Measurements from ENCODE around the gene AKNA.
A peak's percentile ranks its signal among the peaks of the same experiment; 100 is the strongest.
"Not testable (repeated sequence)": the region's sequence is repeated elsewhere in the genome, so short reads cannot be mapped to it uniquely, and the experiment has no call there.

Gene AKNA

DNA sequence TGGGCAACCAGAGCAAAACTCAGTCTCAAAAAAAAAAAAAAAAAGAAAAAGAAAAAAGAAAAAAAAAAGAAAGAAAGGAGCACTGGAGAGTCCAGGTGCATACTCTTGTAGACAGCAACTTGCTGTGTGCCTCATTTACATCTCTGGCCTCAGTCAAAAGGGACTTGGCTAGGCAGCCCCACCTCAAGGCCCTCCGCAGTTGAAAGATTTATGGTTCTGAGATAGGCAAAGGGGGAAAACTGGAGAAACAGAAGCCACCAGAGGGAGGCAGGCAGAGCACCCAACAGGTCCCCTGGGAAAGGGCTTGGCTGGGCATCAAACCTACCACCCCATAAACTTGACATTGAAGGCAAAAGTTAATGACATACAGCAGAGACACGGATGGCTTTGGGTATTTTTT is 52.0 kb downstream of the AKNA start:
- DNase-seq = no peak

DNA sequence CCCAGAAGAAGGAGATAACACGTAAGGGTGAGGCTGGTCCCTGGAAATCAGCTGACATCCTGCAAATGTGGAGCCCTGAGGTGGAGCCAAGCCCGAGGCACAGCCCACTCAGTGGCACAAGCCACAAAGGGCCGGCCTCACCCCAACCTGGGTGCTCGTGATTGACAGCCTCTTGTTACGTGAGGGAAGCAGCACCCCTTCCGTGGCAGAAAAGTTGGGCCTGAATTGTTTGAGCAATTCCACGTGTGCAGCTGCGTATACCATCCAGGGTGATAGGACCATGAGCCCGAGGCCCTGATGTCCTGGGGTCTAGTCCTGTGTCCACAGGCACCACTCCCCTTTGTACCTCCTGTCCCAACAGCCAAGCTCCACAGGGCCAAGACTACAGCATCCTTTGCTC is 53.3 kb downstream of the AKNA start:
- DNase-seq = no peak

- not testable (repeated sequence) for DNase-seq
Observed at GRCh38 chr9:114333718-114334117, 54.1 kb downstream of the AKNA start.

- not testable (repeated sequence) for DNase-seq
Observed at GRCh38 chr9:114332474-114333040, 55.2 kb downstream of the AKNA start.

GRCh38 chr9:114331229-114332195 is 56.3 kb downstream of the AKNA start:
- DNase-seq = not testable (repeated sequence)

- no peak for DNase-seq
Observed at GRCh38 chr9:114330636-114331035, 57.1 kb downstream of the AKNA start.

GRCh38 chr9:114329625-114330022 is 58.2 kb downstream of the AKNA start, which contains the start of gene ORM2:
TSS of gene ORM2 (plus strand) at chr9:114329869. CDS start at chr9:114329905, 36 bp downstream.
- not testable (repeated sequence) for DNase-seq

DNA sequence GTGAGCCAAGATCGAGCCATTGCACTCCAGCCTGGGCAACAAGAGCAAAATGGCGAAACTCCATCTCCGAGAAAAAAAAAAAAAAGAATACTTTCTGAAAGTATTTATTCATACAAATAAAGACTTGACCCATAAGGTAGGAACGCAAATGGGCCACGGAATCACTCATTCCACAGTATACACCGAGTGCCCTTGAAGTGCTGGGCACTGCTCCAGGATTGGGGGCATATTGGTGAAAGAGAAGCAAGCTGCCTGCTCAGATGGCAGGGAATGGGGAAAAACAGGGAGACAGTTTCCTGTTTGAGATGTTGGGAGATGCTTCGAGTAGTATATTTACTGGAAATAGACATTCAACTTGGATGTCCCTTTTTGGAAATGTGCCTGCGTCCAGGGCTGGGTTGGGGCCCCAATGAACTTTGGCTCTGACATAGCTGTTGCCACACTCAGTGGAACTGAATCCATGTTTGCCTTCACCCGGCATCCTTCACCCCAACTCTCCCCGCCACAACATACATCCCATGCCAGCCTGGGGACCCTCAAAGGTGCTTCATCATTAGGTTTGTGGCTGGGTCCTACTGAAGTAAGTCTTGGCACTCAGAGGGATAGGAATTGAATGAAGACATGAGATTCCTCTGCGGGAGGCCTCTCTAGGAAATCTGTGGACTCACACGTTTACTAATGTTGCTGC is 58.7 kb downstream of the AKNA start:
- not testable (repeated sequence) for DNase-seq

DNA sequence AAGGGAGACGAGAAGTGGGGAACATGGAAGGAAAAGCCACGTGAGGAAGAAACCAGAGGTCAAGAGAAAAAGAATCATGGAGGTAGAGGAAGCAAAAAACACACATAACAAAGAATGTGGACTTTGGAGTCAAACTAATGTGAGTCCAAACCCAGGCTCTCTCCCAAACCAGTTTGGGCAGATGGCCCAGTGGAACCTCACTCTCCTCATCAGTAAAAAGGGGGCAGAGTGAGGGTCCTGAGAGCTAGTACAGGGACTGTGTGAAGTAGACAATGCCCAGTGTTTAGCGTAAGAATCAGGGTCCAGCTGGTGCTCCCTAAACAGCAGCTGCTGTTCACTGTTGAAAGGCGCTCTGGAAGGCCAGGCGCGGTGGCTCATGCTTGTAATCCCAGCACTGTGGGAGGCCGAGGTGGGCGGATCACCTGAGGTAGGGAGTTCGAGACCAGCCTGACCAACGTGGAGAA is 59.4 kb downstream of the AKNA start:
- not testable (repeated sequence) for DNase-seq

GRCh38 chr9:114327749-114328148 is 60.0 kb downstream of the AKNA start:
- no peak for DNase-seq

DNA sequence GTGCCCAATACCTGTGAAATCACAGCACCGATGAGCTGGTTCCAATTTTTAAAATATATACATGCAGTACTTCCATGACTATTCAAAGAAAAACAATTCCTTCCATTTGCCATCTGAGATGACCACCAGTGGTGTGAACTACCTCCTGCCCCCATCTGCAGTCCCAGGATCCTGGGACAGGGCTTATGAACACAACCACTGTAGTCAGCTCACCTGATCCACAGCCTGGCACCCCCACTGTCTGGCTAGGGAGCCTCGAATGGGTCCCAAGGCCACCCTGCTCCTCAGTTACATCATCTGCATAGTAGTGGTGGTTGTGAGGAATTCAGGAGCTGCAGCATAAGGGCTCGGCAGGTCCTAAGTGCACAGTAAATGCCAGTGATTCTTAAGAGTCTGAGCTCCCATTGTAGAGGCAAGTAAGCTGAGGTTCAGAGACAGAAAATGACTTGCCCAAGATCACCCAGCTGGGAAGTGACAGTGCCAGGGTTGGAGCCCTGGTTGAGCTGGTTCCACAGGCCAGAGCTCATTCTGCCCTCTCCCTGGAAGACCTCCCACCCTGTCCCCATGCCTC is 62.0 kb downstream of the AKNA start:
- not testable (repeated sequence) for DNase-seq

- DNase-seq = not testable (repeated sequence)
Observed at GRCh38 chr9:114324965-114325364, 62.8 kb downstream of the AKNA start.

GRCh38 chr9:114324492-114324891 is 63.3 kb downstream of the AKNA start:
- DNase-seq = no peak

DNA sequence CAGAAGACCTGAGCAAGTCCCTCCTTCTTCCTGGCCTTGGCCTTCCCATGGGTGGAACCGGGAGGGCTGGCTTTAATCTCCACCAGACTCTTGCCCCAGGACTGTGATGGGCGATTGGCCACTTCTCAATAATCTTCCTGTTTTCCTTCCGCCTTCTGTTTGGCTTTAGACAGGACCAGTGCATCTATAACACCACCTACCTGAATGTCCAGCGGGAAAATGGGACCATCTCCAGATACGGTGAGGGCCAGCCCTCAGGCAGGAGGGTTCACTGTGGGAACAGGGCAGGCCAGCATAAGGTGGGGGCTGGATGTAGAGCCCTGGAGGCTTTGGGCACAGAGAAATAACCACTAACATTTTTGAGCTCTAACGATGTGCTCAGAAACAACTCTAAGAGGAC is 63.9 kb downstream of the AKNA start:
- not testable (repeated sequence) for DNase-seq

DNA sequence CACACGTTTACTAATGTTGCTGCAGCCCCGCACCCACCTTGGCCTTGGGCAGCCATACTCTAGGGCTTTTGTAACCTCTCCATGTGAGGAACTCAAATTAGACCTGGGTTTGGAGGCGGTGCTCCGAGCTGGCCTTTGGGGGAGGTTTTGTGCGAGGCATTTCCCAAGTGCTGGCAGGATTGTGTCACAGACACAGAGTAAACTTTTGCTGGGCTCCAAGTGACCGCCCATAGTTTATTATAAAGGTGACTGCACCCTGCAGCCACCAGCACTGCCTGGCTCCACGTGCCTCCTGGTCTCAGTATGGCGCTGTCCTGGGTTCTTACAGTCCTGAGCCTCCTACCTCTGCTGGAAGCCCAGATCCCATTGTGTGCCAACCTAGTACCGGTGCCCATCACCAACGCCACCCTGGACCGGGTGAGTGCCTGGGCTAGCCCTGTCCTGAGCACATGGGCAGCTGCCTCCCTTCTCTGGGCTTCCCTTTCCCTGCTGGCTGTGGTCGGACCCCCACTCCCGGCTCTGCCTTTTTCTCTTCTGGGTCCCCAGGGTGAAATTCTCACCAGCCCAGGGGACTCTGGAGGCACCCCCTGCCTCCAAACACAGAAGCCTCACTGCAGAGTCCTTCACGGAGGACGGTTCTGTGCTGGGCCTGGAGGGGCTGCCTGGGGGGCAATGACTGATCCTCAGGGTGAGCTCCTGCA is 64.8 kb downstream of the AKNA start, which contains the start of gene ORM1:
TSS of gene ORM1 (plus strand) at position 268 of the 701 bp plus-strand sequence. CDS start at position 304, 36 bp downstream.
- not testable (repeated sequence) for DNase-seq

DNA sequence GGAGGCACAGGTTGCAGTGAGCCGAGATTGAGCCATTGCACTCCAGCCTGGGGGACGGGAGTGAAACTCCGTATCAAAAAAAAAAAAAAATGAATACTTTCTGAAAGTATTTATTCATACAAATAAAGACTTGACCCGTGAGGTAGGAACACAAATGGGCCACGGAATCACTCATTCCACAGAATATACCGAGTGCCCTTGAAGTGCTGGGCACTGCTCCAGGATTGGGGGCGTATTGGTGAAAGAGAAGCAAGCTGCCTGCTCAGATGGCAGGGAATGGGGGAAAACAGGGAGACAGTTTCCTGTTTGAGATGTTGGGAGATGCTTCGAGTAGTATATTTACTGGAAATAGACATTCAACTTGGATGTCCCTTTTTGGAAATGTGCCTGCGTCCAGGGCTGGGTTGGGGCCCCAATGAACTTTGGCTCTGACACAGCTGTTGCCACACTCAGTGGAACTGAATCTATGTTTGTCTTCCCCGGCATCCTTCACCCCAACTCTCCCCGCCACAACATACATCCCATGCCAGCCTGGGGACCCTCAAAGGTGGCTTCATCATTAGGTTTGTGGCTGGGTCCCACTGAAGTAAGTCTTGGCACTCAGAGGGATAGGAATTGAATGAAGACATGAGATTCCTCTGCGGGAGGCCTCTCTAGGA is 65.5 kb downstream of the AKNA start:
- DNase-seq = not testable (repeated sequence)

DNA sequence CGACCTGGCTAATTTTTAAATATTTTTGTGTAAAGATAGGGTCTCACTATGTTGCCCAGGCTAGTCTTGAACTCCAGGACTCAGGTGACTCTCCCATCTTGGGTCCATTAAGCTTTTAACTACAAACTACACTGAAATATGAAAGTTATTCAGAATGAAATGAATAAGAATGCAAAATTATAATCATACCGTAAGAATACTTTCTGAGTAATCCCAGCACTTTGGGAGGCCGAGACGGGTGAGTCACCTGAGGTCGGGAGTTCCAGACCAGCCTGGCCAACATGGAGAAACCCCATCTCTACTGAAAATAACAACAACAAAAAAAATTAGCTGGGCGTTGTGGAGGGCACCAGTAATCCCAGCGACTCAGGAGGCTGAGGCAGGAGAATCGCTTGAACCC is 66.0 kb downstream of the AKNA start:
- DNase-seq = peak; percentile 31

- DNase-seq = not testable (repeated sequence)
Observed at GRCh38 chr9:114320710-114321109, 67.1 kb downstream of the AKNA start.

- no peak for DNase-seq
Observed at GRCh38 chr9:114319147-114319546, 68.6 kb downstream of the AKNA start.

- DNase-seq = no peak
Observed at GRCh38 chr9:114318416-114318815, 69.4 kb downstream of the AKNA start.

- no peak for DNase-seq
Observed at GRCh38 chr9:114317665-114318357, 70.0 kb downstream of the AKNA start.

Data from stimulated activated naive CD4-positive, alpha-beta T cell treated with Interleukin-2 at 50 U/mL for 16 hours (primary cell).